ENCODE measurements around the gene DNAJB13. TPM values are rescaled to one million over a fixed set of nuclear protein-coding genes. Genes with fewer than 3 reads are reported as not detected.

The DNAJB13 gene
- total and polyA plus RNA-seq, 3 experiments from 2014 or later, result 0.31 to 0.44 TPM; not detected in 1

DNA sequence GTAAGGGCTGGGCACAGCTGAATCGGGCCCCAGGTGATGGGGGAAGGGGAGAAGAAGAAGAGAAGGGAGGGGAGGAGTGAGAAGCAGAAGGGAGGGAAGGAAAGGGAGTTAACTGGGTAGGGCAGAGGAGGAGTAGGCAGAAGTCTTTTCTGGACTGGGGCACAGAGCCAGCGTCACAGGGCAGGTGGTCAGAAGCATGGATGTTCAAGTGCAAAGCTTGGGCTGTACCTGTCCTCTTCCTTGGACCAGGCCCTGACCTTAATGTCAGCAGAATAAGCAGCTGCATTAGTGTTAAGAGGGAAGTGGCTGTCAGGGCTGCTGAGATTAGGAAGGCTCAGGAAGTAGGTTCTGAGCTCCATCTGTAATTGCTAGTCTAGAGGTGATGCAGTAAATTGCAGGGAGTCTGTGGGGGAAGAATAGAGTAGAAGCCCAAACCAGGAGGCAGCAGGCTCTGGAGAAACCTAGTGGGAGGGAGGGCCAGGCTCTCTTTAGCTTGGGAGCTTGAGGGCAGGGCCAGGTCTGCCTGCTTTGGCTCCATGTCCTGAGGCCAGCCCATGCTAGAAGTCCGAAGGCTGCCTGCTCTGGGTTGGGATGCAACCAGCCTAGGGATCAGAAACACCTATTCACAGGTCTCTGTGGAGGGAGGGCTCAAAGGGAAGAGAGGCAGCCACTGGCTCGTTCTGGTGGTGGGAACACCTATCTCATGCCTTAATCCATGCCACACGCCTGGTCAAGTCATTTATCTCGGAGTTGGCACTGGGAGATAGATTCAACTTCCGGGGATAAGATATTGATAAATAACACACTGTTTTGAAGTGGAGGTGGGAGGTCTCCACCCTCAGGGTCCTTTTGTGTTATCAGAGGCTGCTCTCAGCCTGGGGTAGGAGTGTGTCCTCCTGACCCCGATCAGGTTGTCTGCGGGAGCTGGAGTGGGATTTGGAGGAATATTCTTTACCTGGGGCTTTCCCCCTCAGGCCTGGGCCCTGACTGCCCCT is 59.8 kb downstream of the DNAJB13 start:
- Mint-ChIP-seq H3K36me3 (peaks cover 0 to 9% (median 2%) of the 10 kb centered on the region in 3 donors), H3K27ac (peak overlapping the region; percentile 84 to 98 (median 91)), H3K9me3 (no peaks in the 10 kb centered on the region), H3K4me3 (peak overlapping the region in 6 of 7 donors; percentile 33 to 84 (median 60)), H3K4me1 (peaks cover 80 to 95% (median 90%) of the 10 kb centered on the region in 3 donors), H3K27me3 (peaks cover 0 to 2% of the 10 kb centered on the region in 2 donors)
- ChIA-PET POLR2A (interaction anchor here (0.8 to 2.0 kb wide), 4 partner anchors 16 to 35 kb away, joined by 3 to 9 read pairs (median 5); no protein-coding TSS in a partner anchor), CTCF (interaction anchor here (1.0 to 1.3 kb wide), 2 partner anchors 31 to 44 kb away, joined by 3 to 4 read pairs; no protein-coding TSS in a partner anchor)
- no peak for DNase-seq
- Histone ChIP-seq H3K9me3 (ENCODE audit: low read length) (no peaks in the 10 kb centered on the region), H3K27ac (ENCODE audit: low read depth, low read length) (peak overlapping the region; percentile 54), H3K27me3 (ENCODE audit: insufficient read depth, low read length, poor library complexity, severe bottlenecking) (no peaks in the 10 kb centered on the region), H3K36me3 (ENCODE audit: insufficient read depth, low read length) (no peaks in the 10 kb centered on the region), H3K4me1 (ENCODE audit: insufficient read depth, low read length) (peaks cover 97% of the 10 kb centered on the region), H3K4me3 (ENCODE audit: low read length) (peak overlapping the region; percentile 9)

DNA sequence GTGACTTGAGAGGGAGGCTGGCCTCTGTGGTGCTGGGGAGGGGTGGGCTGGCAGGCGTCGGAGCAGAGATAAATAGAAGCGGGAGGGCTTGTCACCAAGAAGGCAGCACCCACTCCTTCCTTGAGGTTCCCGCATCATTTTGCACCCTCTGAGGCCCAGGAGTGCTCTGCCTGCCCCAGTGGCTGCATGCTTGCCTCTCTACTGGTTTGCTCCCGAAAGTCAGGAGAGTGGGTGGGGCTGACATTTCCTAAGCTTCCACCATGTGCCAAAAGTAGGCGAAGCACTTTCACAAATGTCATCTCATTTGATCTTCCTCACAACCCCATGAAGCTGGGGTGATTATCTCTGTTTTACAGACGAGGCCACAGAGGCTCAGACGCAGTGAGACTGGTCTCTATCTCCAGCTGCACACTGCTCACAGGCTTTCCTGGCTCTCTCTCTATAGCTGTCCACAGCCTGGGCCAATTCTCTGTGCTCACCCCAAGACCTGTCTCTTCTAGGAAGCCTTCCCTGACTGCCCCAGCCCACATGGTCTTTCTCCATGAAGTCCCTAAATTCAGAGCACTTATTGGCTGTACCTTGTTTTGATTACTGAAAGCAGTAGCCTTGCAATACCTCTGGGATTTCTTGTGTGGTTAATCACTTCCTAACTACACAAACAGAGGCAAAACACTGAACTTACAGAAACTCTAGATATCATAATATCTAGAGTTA is 60.7 kb downstream of the DNAJB13 start:
- H3K9me3 ChIP-seq (ENCODE audit: low read length), result no peaks in the 10 kb centered on the region
- H3K4me1 ChIP-seq (ENCODE audit: insufficient read depth, low read length), result peaks cover 97% of the 10 kb centered on the region
- ChIA-PET CTCF (interaction anchor here (1.0 to 1.5 kb wide), 3 partner anchors 9 to 48 kb away, joined by 3 to 4 read pairs (median 3); no protein-coding TSS in a partner anchor), POLR2A (interaction anchor here (0.6 to 2.0 kb wide), 5 partner anchors 16 to 39 kb away, joined by 4 to 9 read pairs (median 6); no protein-coding TSS in a partner anchor)
- H3K27me3 ChIP-seq (ENCODE audit: insufficient read depth, low read length, poor library complexity, severe bottlenecking), result no peaks in the 10 kb centered on the region
- Mint-ChIP-seq H3K4me3 (peak overlapping the region; percentile 7 to 84 (median 57)), H3K27me3 (peaks cover 0 to 2% of the 10 kb centered on the region in 2 donors), H3K27ac (peak overlapping the region; percentile 84 to 98 (median 91)), H3K4me1 (peaks cover 76 to 95% (median 90%) of the 10 kb centered on the region in 3 donors), H3K9me3 (no peaks in the 10 kb centered on the region), H3K36me3 (peaks cover 5 to 16% (median 6%) of the 10 kb centered on the region in 3 donors)
- peak in 2 of 5 donors; percentile 20 to 59 for DNase-seq
- H3K4me3 ChIP-seq (ENCODE audit: low read length), result peak overlapping the region; percentile 38
- H3K27ac ChIP-seq (ENCODE audit: low read depth, low read length), result peak overlapping the region; percentile 54
- no peaks in the 10 kb centered on the region for H3K36me3 ChIP-seq (ENCODE audit: insufficient read depth, low read length)

DNA sequence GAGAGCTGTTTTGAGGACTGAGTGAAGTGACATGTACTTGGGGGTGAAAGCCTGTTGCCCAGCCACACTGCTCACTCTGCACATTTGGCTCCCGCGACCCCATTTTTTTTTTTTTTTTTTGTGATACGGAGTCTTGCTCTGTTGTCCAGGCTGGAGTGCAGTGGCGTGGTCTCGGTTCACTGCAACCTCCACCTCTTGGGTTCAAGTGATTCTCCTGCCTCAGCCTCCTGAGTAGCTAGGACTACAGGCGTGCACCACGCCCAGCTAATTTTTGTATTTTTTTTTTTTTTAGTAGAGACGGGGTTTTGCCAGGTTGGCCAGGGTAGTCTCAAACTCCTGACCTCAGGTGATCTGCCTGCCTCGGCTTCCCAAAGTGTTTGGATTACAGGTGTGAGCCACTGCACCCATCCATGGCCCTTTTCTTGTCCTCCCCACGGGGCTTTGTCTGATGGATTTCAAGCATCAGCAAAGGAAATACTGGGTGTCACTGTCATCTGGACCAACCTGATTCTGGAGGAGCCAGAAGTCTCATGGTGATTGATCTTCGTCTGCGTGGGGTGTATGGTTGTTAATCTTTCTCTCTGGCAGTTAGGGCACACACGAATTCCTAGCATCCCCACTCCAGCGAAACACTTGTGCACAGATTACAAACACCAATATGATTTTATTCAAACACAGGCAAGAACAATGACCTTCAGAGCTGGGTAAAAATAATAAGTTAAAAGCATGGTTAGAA is 61.4 kb downstream of the DNAJB13 start:
- no peaks in the 10 kb centered on the region for H3K9me3 Mint-ChIP-seq
- Histone ChIP-seq H3K27me3 (ENCODE audit: insufficient read depth, low read length, poor library complexity, severe bottlenecking) (no peaks in the 10 kb centered on the region), H3K4me3 (ENCODE audit: low read length) (peak overlapping the region; percentile 38), H3K4me1 (ENCODE audit: insufficient read depth, low read length) (peaks cover 90% of the 10 kb centered on the region), H3K27ac (ENCODE audit: low read depth, low read length) (peak overlapping the region; percentile 54), H3K36me3 (ENCODE audit: insufficient read depth, low read length) (no peaks in the 10 kb centered on the region), H3K9me3 (ENCODE audit: low read length) (no peaks in the 10 kb centered on the region)
- peaks cover 0 to 2% of the 10 kb centered on the region in 2 donors for H3K27me3 Mint-ChIP-seq
- POLR2A ChIA-PET, result interaction anchor here (0.6 to 2.0 kb wide), 5 partner anchors 15 to 39 kb away, joined by 4 to 9 read pairs (median 6); no protein-coding TSS in a partner anchor
- peaks cover 8 to 24% (median 13%) of the 10 kb centered on the region in 3 donors for H3K36me3 Mint-ChIP-seq
- no peak for DNase-seq
- H3K27ac Mint-ChIP-seq, result peak overlapping the region; percentile 85 to 98 (median 91)
- peak overlapping the region in 6 of 7 donors; percentile 38 to 84 (median 60) for H3K4me3 Mint-ChIP-seq
- peaks cover 75 to 96% (median 92%) of the 10 kb centered on the region in 3 donors for H3K4me1 Mint-ChIP-seq
- CTCF ChIA-PET, result interaction anchor here (0.7 to 1.5 kb wide), 4 partner anchors 9 to 414 kb away, joined by 3 to 4 read pairs (median 3); no protein-coding TSS in a partner anchor

DNA sequence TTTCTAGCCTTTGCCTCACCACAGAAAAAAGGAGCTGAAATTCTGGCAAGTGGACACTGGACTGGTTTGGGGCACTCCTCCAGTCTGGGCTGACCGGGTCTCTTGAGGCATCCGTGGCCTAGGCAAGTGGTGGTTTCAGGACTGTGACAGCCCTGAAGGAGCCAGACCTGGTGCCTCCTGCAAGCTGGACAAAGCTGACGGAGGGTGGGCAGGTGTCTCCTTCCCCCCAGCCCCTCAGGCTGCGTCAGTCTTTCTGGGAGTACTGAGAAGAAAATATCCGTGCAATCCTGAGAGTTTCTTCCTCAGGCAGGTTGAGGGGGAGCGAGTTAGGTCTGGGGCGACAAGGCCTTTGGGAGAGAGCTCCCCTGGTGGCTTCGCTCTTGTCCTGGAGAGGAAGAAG is 62.3 kb downstream of the DNAJB13 start:
- Histone ChIP-seq H3K4me3 (ENCODE audit: low read length) (no peak overlapping the region), H3K36me3 (ENCODE audit: insufficient read depth, low read length) (no peaks in the 10 kb centered on the region), H3K27ac (ENCODE audit: low read depth, low read length) (no peak overlapping the region), H3K9me3 (ENCODE audit: low read length) (no peaks in the 10 kb centered on the region), H3K4me1 (ENCODE audit: insufficient read depth, low read length) (peaks cover 82% of the 10 kb centered on the region), H3K27me3 (ENCODE audit: insufficient read depth, low read length, poor library complexity, severe bottlenecking) (no peaks in the 10 kb centered on the region)
- DNase-seq, result no peak
- Mint-ChIP-seq H3K36me3 (peaks cover 8 to 28% (median 14%) of the 10 kb centered on the region in 3 donors), H3K4me3 (no peak overlapping the region), H3K4me1 (peaks cover 67 to 89% (median 87%) of the 10 kb centered on the region in 3 donors), H3K27ac (peak overlapping the region in 4 of 8 donors; percentile 42 to 96 (median 78)), H3K27me3 (peaks cover 0 to 2% of the 10 kb centered on the region in 2 donors), H3K9me3 (no peaks in the 10 kb centered on the region)
- CTCF ChIA-PET, result interaction anchor here (0.9 to 1.2 kb wide), 2 partner anchors 16 to 17 kb away, joined by 3 to 4 read pairs; no protein-coding TSS in a partner anchor
- POLR2A ChIA-PET, result no interaction called here

- no peak overlapping the region for H3K4me3 ChIP-seq (ENCODE audit: low read length)
- peak overlapping the region in 6 of 8 donors; percentile 12 to 85 (median 63) for H3K27ac Mint-ChIP-seq
- H3K9me3 ChIP-seq (ENCODE audit: low read length), result no peaks in the 10 kb centered on the region
- H3K36me3 ChIP-seq (ENCODE audit: insufficient read depth, low read length), result no peaks in the 10 kb centered on the region
- H3K4me1 ChIP-seq (ENCODE audit: insufficient read depth, low read length), result peaks cover 84% of the 10 kb centered on the region
- H3K36me3 Mint-ChIP-seq, result peaks cover 8 to 30% (median 12%) of the 10 kb centered on the region in 3 donors
- H3K27me3 Mint-ChIP-seq, result peaks cover 0 to 2% of the 10 kb centered on the region in 2 donors
- no peaks in the 10 kb centered on the region for H3K9me3 Mint-ChIP-seq
- H3K4me1 Mint-ChIP-seq, result peaks cover 57 to 82% (median 71%) of the 10 kb centered on the region in 3 donors
- H3K27ac ChIP-seq (ENCODE audit: low read depth, low read length), result no peak overlapping the region
- ChIA-PET POLR2A (interaction anchor here (0.8 to 1.0 kb wide), 3 partner anchors 10 to 46 kb away, joined by 3 to 4 read pairs (median 3); no protein-coding TSS in a partner anchor), CTCF (interaction anchor here (1.3 kb wide), 1 partner anchor 10 kb away, joined by 4 read pairs; no protein-coding TSS in a partner anchor)
- no peak overlapping the region for H3K4me3 Mint-ChIP-seq
- H3K27me3 ChIP-seq (ENCODE audit: insufficient read depth, low read length, poor library complexity, severe bottlenecking), result no peaks in the 10 kb centered on the region
- no peak for DNase-seq
Measured at GRCh38 chr11:74014880-74015279, 64.1 kb downstream of the DNAJB13 start.

DNA sequence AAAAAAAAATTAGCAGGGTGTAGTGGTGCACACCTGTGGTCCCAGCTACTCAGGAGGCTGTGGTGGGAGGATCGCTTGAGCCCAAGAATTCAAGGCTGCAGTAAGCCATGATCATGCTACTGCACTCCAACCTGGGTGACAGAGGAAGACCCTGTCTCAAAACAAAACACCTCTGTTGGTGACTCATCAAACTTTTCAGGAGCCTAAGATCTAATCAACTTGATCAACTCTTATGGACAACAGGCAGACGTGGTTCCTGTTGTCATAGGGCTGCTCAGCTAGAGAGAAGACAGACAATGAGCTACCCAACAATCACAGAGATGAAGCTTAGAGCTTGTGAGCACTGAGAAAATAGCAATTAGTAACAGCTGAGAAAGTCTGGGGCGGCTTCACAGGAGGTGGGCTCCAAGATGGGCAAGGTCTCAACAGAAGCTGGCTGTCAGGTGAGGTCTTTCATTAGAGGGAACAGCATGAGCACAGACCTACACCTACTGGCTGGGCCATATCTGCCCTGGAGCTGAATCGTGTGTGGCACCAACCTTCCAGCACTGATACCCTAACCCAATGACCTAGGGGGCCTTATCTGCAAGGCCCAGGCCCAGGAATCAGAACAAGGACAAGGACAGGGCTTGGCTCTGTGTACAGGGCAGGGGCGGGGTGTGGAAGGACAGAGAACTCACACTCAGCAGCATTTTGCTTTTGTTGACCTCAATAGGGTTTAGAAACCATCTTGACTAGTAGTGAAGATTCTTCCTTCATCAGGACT is 65.3 kb downstream of the DNAJB13 start:
- CTCF ChIA-PET, result no interaction called here

More for the DNA sequence above, 65.3 kb downstream of the DNAJB13 start:
- Mint-ChIP-seq H3K4me3 (no peak overlapping the region), H3K27me3 (no peaks in the 10 kb centered on the region), H3K27ac (peak overlapping the region in 6 of 8 donors; percentile 18 to 87 (median 54)), H3K9me3 (no peaks in the 10 kb centered on the region), H3K4me1 (peaks cover 44 to 70% (median 59%) of the 10 kb centered on the region in 3 donors), H3K36me3 (peaks cover 8 to 30% (median 12%) of the 10 kb centered on the region in 3 donors)
- H3K36me3 ChIP-seq (ENCODE audit: insufficient read depth, low read length), result no peaks in the 10 kb centered on the region
- H3K4me1 ChIP-seq (ENCODE audit: insufficient read depth, low read length), result peaks cover 84% of the 10 kb centered on the region
- H3K27me3 ChIP-seq (ENCODE audit: insufficient read depth, low read length, poor library complexity, severe bottlenecking), result no peaks in the 10 kb centered on the region
- no peak for DNase-seq
- POLR2A ChIA-PET, result interaction anchor here (0.6 to 1.0 kb wide), 3 partner anchors 11 to 47 kb away, joined by 3 to 5 read pairs (median 3); no protein-coding TSS in a partner anchor
- no peak overlapping the region for H3K4me3 ChIP-seq (ENCODE audit: low read length)
- H3K27ac ChIP-seq (ENCODE audit: low read depth, low read length), result no peak overlapping the region
- H3K9me3 ChIP-seq (ENCODE audit: low read length), result no peaks in the 10 kb centered on the region

Measured in CD8-positive, alpha-beta memory T cell (primary cell).